HG03378 (cell line): ENCODE measurements around the gene TMEM50B.
"Not testable (repeated sequence)": the region's sequence is repeated elsewhere in the genome, so short reads cannot be mapped to it uniquely, and the experiment has no call there.

Experiments
- ATAC-seq: cut with Tn5 transposase; IDR thresholded peaks from one replicate; pipeline ENCODE4 v1.9.1; 2021; ENCODE audit warnings: mild to moderate bottlenecking, moderate library complexity; ENCODE audit not compliant: unreplicated experiment

TMEM50B gene

GRCh38 chr21:33479679-33480480 is at the start of gene TMEM50B:
TSS of gene TMEM50B (minus strand) at chr21:33479974. CDS start at chr21:33468885, 11,089 bp downstream.
- peak; percentile 83 for ATAC-seq

DNA sequence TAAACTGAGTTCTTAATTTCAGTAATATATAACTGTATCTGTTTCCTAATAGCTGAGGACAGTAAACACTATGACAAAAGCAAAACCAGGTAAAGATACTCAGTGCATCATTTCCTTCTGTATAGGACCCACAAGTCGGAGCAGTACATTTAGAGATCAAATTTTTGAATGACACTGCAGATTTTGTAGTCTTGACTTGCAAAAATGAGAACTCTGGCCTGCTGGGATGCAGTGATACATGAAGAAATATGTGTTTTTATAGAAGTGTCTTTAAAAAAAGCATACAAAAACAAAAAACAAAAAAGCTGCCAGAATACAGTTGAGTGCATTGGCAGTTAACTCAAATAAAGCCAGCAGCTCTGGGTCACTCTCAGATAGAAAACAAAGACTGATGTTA is 43.2 kb upstream of the TMEM50B start:
- ATAC-seq, result no peak

DNA sequence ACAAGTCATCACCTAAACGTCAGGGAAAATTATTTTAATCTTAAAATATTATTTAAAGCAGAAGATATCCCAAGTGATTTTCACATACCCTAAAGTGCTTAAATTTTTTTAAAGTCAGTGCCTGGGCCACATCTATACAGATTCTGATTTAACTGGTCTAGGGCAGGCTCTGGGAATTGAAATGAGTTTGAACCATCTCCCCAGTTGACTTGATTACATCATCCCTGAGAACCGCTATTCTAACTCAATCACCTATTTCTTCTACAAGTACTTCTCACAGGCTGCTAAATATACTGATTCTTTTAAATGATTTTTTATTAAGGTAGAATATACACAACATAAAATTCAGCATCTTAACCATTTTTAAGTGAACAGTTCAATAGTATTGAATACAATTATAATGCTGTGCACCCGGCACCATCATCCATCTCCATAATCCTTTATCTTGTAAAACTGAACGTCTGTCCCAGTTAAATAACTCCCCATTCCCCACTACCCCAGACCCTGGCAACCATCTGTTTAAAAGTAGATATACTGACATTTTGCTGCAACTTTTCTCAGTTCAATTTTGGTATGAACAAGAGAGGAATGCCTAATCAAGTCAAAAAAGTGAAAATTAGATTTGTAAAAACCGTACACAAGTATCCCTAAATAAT is 42.7 kb upstream of the TMEM50B start:
- no peak for ATAC-seq

DNA sequence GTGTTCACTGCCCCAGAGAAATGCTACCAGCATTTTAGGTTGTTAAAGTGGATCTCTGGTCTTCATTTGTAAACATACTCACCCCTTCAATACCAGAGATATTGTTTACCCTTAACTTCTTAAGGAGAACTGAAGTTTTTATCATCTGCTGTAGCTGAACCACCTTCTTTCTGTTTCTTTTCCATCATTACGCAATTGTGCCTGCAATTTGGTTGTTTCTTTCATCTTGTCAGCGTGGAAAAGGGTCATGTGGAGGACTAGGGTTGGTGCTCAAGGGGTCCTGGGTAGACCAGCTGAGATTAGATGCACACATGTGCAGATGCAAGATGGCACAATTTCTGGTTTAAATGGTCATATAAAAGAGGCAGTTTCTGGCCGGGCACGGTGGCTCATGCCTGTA is 39.1 kb upstream of the TMEM50B start:
- no peak for ATAC-seq

GRCh38 chr21:33514229-33514628 is 34.5 kb upstream of the TMEM50B start:
- ATAC-seq, result no peak

- ATAC-seq, result no peak
Measured at GRCh38 chr21:33512481-33512880, 32.7 kb upstream of the TMEM50B start.

DNA sequence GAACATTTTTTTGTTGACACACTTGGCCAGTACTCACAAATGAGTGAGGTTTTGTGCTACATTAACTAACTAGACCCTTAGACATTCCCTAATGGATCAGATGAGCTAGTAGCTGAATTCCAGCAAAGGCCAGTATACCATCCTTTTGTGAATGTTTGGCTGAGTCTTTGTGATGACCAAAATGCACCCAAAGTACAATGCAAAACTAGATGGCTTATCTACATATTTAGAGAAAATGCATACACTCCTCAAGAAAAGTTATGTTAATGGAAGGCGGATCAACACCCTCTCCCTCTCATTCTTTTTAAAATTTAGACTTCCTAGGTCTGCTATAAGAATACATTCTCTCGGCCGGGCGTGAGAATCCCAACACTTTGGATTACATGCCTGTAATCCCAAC is 31.9 kb upstream of the TMEM50B start:
- ATAC-seq, result no peak

- ATAC-seq, result no peak
Measured at GRCh38 chr21:33510826-33511225, 31.1 kb upstream of the TMEM50B start.

DNA sequence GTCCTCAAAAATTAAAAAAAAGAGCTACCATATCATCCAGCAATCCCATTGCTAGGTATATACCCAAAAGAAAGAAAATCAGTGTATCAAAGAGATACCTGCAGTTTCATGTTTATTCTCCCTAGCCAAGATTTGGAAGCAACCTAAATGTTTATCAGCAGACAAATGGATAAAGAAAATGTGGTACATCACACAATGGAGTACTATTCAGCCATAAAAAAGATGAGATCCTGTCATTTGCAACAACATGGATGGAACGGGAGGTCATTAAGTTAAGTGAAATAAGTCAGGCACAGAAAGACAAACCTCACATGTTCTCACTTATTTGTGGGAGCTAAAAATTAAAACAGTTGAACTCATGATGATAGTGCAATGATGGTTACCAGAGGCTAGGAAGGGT is 27.2 kb upstream of the TMEM50B start:
- not testable (repeated sequence) for ATAC-seq

GRCh38 chr21:33505833-33506232 is 26.1 kb upstream of the TMEM50B start:
- no peak for ATAC-seq

- no peak for ATAC-seq
Measured at GRCh38 chr21:33496345-33496744, 16.6 kb upstream of the TMEM50B start.

DNA sequence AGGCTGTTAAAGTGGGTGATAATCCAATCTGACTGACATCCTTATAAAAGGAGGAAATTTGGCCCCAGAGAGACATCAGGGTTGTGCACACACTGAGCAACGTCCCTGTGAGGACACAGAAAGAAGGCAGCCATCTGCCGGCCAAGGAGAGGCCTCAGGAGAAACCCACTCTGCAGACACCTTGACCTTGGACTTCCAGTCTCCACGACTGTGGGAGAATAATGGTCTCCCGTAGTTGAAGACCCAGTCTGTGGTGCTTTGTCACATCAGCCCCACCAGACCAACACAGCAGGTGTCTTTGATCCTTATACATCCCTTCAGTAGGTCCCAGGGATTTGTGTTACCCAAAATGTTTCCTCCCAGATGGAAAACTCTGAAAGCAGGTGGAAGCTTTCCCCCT is 16.0 kb upstream of the TMEM50B start:
- ATAC-seq, result no peak

DNA sequence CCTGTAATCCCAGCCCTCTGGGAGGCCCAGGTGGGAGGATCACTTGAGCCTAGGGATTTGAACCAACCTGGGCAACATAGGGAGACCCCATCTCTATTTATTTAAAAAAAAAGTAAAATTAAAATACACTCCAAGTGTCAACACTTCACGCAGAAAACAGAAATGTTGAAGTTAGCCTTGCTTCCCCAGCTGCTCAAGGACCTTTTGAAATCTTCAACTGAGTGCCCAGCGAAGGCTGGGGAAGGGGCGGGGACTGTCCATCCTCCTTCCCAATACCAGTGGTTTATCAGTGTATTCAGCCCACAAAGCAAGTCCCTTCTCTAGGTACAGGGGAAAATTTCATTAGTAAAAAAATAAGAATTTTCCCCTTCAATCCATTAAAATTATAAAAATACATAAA is 14.0 kb upstream of the TMEM50B start:
- ATAC-seq, result no peak

DNA sequence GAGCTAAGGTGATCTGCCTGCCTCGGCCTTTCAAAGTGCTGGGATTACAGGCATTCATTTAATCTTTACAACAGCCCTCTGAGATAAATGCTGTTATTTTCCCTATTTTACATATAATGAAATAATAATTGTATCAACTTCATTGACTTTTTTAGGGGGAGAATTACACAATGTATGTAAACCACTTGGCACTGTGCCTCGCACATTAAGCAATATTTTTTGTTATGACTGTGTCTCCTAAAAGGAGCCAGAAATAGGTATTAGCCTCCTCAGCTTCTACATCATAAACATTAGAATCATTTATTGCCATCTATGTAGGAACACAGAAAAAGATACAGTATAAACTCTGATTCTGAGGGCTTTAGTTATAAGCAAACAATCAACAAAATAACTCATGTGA is 12.8 kb upstream of the TMEM50B start:
- ATAC-seq, result no peak

GRCh38 chr21:33491373-33492102 is 11.8 kb upstream of the TMEM50B start, which contains the start of gene DNAJC28:
TSS of gene DNAJC28 (minus strand) at chr21:33491716. CDS start at chr21:33489393, 2,323 bp downstream.
- peak; percentile 95 for ATAC-seq

DNA sequence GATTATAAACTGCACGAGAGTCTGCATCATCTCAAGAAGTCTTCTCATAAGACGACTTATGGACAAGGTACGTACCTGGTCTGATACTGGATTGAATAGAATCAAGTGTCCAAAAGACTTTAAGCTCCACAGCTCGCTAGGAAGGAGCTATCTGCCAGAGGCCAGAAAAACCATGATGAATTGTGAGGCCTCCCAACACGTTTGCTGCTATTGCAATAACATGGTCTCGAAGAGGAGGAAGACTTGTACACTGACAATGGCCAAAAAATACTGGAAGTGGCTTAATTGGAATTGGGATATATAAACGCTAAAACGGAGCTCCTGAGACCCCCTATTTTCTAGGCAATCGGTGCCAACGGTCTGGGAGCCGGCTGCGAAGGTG is 11.2 kb upstream of the TMEM50B start:
- ATAC-seq, result no peak

- no peak for ATAC-seq
Measured at GRCh38 chr21:33488936-33489335, 9.2 kb upstream of the TMEM50B start.

DNA sequence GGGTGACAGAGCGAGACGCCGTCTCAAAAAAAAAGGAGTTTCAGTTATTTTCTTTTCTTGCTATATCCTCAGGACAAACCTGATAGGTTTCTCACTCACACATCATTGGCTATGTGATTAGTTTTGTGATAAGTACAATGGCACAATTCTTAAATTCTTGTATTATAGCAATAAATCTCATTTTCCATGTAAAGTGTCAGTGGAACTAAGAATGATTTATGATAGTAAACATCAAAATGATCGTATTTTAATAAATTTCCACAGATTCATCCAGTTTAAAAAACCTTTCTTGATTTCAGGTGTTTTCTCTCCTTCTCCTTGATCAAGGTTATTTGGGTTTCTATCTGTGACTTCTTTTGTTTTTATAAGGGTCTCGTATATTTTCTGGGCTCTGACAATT is 8.2 kb upstream of the TMEM50B start:
- no peak for ATAC-seq

DNA sequence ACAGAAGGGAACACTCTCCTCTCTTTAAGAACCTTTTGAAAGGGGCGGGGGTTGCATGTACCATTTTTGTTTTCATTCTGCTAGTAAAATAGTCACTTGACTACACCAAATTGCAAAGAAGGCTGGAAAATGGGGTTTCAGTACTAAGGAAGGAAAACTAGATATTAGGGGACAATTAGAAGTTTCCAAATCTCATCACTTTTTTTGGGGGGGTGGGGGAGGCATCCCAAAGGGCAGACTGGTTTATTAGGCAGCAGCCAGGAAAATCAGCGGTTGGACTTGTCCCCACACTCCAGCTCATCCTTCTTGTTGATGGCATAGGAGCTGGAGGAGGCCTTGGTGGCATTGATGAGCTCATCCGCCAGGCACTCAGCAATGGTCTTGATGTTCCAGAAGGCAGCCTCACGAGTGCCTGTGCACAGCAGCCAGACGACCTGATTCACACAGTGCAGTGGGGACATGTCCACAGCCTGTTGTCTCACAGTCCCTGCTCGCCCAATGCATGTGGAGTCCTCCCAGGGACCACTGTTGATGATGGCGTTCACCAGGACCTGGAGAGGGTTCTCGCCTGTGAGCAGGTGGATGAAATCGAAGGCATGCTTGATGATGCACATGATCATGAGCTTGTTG is 1.7 kb upstream of the TMEM50B start:
- no peak for ATAC-seq

DNA sequence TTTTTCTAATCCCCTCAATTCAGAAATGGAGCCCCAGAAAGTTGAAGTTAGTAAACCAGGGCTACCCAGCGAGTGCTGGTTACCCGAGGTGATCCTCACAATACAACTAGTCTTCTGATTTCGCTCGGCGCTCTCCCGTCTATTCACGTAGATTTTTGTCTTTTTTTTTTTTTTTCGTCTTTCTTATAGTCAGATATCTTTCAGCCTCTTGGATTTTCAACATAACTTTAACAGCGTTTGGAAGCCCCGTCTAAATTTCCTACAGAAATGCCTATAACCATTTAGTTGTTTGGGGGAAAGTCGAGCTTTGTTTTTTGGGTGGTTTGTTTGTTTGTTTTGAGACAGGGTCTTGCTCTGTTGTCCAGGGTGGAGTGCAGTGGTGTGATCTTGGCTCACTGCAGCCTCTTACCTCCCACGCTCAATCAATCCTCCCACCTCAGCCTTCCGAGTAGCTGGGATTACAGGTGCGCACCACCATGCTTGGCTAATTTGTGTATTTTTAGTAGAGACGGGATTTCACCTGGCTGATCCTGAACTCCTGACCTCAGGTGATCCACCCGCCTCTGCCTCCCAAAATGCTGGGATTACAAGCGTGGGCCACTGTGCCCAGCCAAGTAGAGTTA is 818 bp upstream of the TMEM50B start:
- ATAC-seq, result no peak
